ENCODE measurements around the gene USP9X.

- TF ChIP-seq KDM1A (IDR thresholded peaks at IDR 0.05) (no peak), SMARCA4 (IDR thresholded peaks at IDR 0.05) (no peak), TAF1 (IDR thresholded peaks at IDR 0.05; ENCODE audit: control insufficient read depth, extremely low read depth, insufficient read depth, low read length, severe bottlenecking) (no peak), ZFX (CRISPR knock-in tag; IDR thresholded peaks at IDR 0.05) (no peak), ZNF655 (CRISPR knock-in tag; IDR thresholded peaks at IDR 0.05) (no peak), DNMT1 (IDR thresholded peaks at IDR 0.05) (no peak), CBFB (CRISPR knock-in tag; IDR thresholded peaks at IDR 0.05) (no peak), HCFC1 (IDR thresholded peaks at IDR 0.05; ENCODE audit: low read depth, low read length) (no peak)
- TF ChIP-seq, protein P1, sequence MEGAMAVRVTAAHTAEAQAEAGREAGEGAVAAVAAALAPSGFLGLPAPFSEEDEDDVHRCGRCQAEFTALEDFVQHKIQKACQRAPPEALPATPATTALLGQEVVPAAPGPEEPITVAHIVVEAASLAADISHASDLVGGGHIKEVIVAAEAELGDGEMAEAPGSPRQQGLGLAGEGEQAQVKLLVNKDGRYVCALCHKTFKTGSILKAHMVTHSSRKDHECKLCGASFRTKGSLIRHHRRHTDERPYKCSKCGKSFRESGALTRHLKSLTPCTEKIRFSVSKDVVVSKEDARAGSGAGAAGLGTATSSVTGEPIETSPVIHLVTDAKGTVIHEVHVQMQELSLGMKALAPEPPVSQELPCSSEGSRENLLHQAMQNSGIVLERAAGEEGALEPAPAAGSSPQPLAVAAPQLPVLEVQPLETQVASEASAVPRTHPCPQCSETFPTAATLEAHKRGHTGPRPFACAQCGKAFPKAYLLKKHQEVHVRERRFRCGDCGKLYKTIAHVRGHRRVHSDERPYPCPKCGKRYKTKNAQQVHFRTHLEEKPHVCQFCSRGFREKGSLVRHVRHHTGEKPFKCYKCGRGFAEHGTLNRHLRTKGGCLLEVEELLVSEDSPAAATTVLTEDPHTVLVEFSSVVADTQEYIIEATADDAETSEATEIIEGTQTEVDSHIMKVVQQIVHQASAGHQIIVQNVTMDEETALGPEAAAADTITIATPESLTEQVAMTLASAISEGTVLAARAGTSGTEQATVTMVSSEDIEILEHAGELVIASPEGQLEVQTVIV (CRISPR knock-in tag; IDR thresholded peaks at IDR 0.05; ENCODE audit: borderline replicate concordance), result no peak
- TF ChIP-seq, protein P2, sequence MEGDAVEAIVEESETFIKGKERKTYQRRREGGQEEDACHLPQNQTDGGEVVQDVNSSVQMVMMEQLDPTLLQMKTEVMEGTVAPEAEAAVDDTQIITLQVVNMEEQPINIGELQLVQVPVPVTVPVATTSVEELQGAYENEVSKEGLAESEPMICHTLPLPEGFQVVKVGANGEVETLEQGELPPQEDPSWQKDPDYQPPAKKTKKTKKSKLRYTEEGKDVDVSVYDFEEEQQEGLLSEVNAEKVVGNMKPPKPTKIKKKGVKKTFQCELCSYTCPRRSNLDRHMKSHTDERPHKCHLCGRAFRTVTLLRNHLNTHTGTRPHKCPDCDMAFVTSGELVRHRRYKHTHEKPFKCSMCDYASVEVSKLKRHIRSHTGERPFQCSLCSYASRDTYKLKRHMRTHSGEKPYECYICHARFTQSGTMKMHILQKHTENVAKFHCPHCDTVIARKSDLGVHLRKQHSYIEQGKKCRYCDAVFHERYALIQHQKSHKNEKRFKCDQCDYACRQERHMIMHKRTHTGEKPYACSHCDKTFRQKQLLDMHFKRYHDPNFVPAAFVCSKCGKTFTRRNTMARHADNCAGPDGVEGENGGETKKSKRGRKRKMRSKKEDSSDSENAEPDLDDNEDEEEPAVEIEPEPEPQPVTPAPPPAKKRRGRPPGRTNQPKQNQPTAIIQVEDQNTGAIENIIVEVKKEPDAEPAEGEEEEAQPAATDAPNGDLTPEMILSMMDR (IDR thresholded peaks at IDR 0.05 in 2 of 3, conservative IDR thresholded peaks at IDR 0.05 in 1 of 3; ENCODE audit: insufficient read depth in 2 of 3, low read depth in 1 of 3, low read length in 3 of 3), result no peak
Measured at GRCh38 chrX:41128955-41129354, 43.7 kb downstream of the USP9X start.
